Progenitor cell of endocrine pancreas (in vitro differentiated cells): Measurements from ENCODE around the gene LMF2. TPM values are rescaled to one million over a fixed set of nuclear protein-coding genes. Genes with fewer than 3 reads are reported as not detected.

Experiments
- DNase-seq: peaks from one replicate; pipeline ENCODE4 v3.0.0; 2021; ENCODE audit warnings: low spot score; ENCODE audit not compliant: unreplicated experiment
- H3K27ac Mint-ChIP-seq: 2 replicates; pipeline ENCODE4 v1.8.0; 2021; ENCODE audit warnings: mild to moderate bottlenecking, moderate library complexity, mixed read lengths
- H3K27me3 Mint-ChIP-seq: 2 replicates; pipeline ENCODE4 v1.8.0; 2021; ENCODE audit warnings: mixed read lengths
- H3K36me3 Mint-ChIP-seq: 2 replicates; pipeline ENCODE4 v1.8.0; 2022; ENCODE audit warnings: mixed read lengths; ENCODE audit not compliant: insufficient read depth
- H3K4me1 Mint-ChIP-seq: 2 replicates; pipeline ENCODE4 v1.8.0; 2021; ENCODE audit warnings: low read depth, mixed read lengths
- H3K4me3 Mint-ChIP-seq: 2 replicates; pipeline ENCODE4 v1.8.0; 2021; ENCODE audit warnings: low read depth, mild to moderate bottlenecking, moderate library complexity, mixed read lengths
- H3K9me3 Mint-ChIP-seq: 2 replicates; pipeline ENCODE4 v1.8.0; 2021; ENCODE audit warnings: low read depth, mixed read lengths
- CTCF ChIP-seq: fragments of 200-600 bp; sonication (generic); IDR thresholded peaks from one replicate; pipeline ENCODE4 v1.5.0; 2021; ENCODE audit warnings: antibody characterized with exemption, mild to moderate bottlenecking; ENCODE audit not compliant: unreplicated experiment
- total RNA-seq: library from RNA; stranded (reverse); gene quantifications from 2 replicates; pipeline ENCODE4 v1.2.1, GENCODE V29; 2021

The LMF2 gene
- total RNA-seq, 1 donor from 2014 or later: 65.5 TPM

- Mint-ChIP-seq H3K27ac (peak overlapping the region; percentile 96), H3K4me1 (peaks cover 11% of the 10 kb centered on the region)
- no peak for TF ChIP-seq CTCF
Observed at GRCh38 chr22:50523806-50524675, 16.5 kb upstream of the LMF2 start.

GRCh38 chr22:50523458-50523805 lies 15.9 kb upstream of the LMF2 start:
- Mint-ChIP-seq H3K4me1 (peaks cover 11% of the 10 kb centered on the region), H3K4me3 (no peak overlapping the region), H3K9me3 (no peaks in the 10 kb centered on the region), H3K27me3 (peaks cover 7% of the 10 kb centered on the region), H3K36me3 (peaks cover 4% of the 10 kb centered on the region), H3K27ac (no peak overlapping the region)
- TF ChIP-seq CTCF: no peak
- no peak for DNase-seq

More at GRCh38 chr22:50523806-50524675, 16.5 kb upstream of the LMF2 start:
- DNase-seq: no peak
- no peaks in the 10 kb centered on the region for H3K9me3 Mint-ChIP-seq
- peaks cover 13% of the 10 kb centered on the region for H3K27me3 Mint-ChIP-seq
- peaks cover 4% of the 10 kb centered on the region for H3K36me3 Mint-ChIP-seq
- peak overlapping the region; percentile 83 for H3K4me3 Mint-ChIP-seq

GRCh38 chr22:50522806-50523438 lies 15.4 kb upstream of the LMF2 start:
- no peak for TF ChIP-seq CTCF
- peaks cover 4% of the 10 kb centered on the region for H3K36me3 Mint-ChIP-seq
- peaks cover 2% of the 10 kb centered on the region for H3K27me3 Mint-ChIP-seq
- H3K27ac Mint-ChIP-seq: no peak overlapping the region
- no peak overlapping the region for H3K4me3 Mint-ChIP-seq
- no peaks in the 10 kb centered on the region for H3K9me3 Mint-ChIP-seq
- peaks cover 11% of the 10 kb centered on the region for H3K4me1 Mint-ChIP-seq
- DNase-seq: no peak

GRCh38 chr22:50522208-50522805 lies 14.8 kb upstream of the LMF2 start:
- peaks cover 11% of the 10 kb centered on the region for H3K4me1 Mint-ChIP-seq
- no peak for TF ChIP-seq CTCF
- H3K9me3 Mint-ChIP-seq: no peaks in the 10 kb centered on the region
- DNase-seq: no peak
- H3K27me3 Mint-ChIP-seq: no peaks in the 10 kb centered on the region
- H3K27ac Mint-ChIP-seq: no peak overlapping the region
- peaks cover 4% of the 10 kb centered on the region for H3K36me3 Mint-ChIP-seq
- no peak overlapping the region for H3K4me3 Mint-ChIP-seq

- no peak for TF ChIP-seq CTCF
- Mint-ChIP-seq H3K27ac (no peak overlapping the region), H3K36me3 (peaks cover 4% of the 10 kb centered on the region), H3K4me3 (no peak overlapping the region), H3K9me3 (no peaks in the 10 kb centered on the region), H3K27me3 (no peaks in the 10 kb centered on the region), H3K4me1 (peaks cover 8% of the 10 kb centered on the region)
- no peak for DNase-seq
Observed at GRCh38 chr22:50521710-50522109, 14.2 kb upstream of the LMF2 start.
